NCI-H1417 (cell line): ENCODE data around the gene SLC35F6.

ENCODE experiments used
- DNase-seq, 3 experiments: peaks; one replicate each; lab custom pipeline; 2025; lab: John Stamatoyannopoulos, UW

SLC35F6 gene

GRCh38 chr2:26820932-26821331 is 56.8 kb downstream of the SLC35F6 start:
- no peak for DNase-seq

- no peak for DNase-seq
Measured at GRCh38 chr2:26822877-26823276, 58.8 kb downstream of the SLC35F6 start.
